GM21717 (cell line): ENCODE data around the gene ADAT2.
"Not testable (repeated sequence)": the region's sequence is repeated elsewhere in the genome, so short reads cannot be mapped to it uniquely, and the experiment has no call there.

ENCODE experiments used
- ATAC-seq: cut with Tn5 transposase; IDR thresholded peaks from one replicate; pipeline ENCODE4 v1.9.1; 2021; ENCODE audit warnings: mild to moderate bottlenecking, moderate library complexity; ENCODE audit not compliant: unreplicated experiment

The ADAT2 gene

GRCh38 chr6:143450453-143451371, at the start of gene ADAT2, which contains the start of gene PEX3:
Gene ADAT2 (minus strand): TSS chr6:143450695. CDS start chr6:143450658, 37 bp downstream.
Gene PEX3 (plus strand): TSS chr6:143450805. CDS start chr6:143451043, 238 bp downstream.
- peak; percentile 98 for ATAC-seq

GRCh38 chr6:143498428-143498827, 47.9 kb upstream of the ADAT2 start:
- ATAC-seq, result no peak

GRCh38 chr6:143496974-143497373, 46.5 kb upstream of the ADAT2 start:
- no peak for ATAC-seq

- no peak for ATAC-seq
These were observed 40.3 kb upstream of the ADAT2 start for GRCh38 chr6:143490775-143491174.

GRCh38 chr6:143490244-143490643, 39.7 kb upstream of the ADAT2 start:
- no peak for ATAC-seq

GRCh38 chr6:143486752-143487151, 36.3 kb upstream of the ADAT2 start:
- ATAC-seq, result no peak

DNA sequence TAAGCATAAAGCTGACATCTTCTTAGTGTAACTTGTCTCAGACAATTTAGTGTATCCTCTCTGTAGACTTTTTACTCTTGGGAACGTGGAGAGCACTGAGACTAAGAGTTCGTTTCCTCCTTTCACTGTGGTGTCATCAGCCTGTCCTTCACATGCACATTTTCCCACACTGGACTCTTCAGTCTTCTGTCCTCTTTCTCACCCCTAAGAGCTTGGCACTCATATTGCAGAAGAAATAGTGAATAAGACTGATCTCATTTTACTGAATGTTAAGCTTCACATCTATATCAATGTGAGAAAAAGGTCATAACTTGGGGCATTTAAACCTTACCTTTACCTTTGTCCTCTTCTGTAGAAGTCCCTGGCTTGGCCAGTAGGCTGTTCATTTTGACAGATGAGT, 35.5 kb upstream of the ADAT2 start:
- ATAC-seq, result no peak

DNA sequence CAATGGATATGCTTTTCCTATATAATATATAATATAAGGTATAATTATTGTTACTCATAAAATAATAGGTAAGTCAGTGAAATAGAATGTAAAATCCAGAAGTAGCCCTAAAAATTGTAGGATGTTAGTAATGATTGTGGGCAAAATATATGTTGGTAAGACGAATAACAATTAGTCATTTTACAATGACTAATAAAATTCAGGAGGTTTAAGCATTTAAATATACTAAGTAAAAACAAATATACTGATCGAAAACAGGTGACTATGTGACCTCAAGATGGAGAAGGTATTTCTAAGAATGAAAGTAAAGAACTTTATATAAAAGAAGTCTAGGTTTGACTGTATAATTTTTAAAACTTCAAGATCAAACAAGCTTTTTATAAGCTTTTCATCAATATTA, 32.1 kb upstream of the ADAT2 start:
- ATAC-seq, result no peak

DNA sequence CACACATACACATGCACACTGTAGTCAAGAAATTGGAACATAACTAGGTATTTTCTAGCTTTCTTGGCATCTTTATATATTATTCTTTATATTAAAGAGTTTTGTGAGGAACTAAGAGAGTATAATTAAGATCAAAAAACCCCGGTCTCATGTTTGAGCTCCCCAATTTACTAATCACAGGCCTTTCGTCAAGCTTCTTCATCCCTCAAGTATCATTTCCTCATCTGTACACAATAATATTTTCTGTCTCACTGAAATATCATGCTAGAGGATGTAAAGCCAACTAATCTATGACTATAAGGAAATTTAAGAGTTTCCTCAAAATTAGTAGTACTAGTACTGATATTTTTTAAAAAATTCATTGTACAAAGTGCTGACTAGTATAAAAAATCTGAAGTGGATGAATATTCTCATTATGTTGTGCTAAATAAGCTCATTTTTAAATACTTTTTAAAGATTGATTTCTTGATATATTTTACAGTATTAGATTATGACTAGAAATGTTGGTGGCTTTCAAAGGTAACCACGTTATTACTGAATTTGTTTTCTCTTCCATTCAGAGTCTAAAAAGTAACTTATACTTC, 28.1 kb upstream of the ADAT2 start:
- ATAC-seq, result peak; percentile 64

DNA sequence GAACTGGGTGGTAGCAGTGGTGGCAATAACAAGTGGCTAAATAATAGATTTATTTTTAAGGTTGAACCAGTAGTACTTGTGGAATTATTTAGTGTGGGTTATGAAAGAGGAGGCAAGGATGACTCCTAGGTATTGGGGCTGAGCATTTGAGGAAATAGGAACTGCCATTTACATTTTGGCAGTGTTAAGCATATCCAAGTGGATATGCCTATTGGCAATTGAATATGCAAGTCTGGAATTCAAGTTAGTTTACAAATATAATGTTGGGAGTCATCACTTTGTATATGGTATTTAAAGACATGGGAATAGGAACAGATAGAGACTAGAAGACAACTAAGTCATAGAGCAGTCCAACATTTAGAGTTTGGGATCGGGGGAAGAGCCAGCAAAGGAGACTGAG, 26.1 kb upstream of the ADAT2 start:
- ATAC-seq, result no peak

DNA sequence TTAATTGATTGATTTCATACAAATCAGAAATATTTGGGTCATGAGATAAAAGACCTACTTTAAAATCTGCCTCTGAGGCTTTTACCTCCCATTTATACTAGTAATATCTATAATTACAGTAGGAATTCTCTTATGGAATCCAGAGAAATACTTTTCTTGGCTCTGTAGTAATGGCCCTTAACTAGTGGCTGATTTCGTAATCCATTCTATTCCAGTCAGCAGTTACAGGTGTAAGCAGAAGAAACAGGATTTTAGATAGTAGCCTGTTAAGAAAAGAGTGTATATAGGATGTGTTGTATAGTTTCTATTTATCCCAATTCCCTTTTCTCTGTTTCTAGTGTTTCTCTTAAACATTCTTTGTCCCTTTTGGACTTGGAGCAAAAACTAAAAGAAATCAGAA, 21.3 kb upstream of the ADAT2 start:
- no peak for ATAC-seq

DNA sequence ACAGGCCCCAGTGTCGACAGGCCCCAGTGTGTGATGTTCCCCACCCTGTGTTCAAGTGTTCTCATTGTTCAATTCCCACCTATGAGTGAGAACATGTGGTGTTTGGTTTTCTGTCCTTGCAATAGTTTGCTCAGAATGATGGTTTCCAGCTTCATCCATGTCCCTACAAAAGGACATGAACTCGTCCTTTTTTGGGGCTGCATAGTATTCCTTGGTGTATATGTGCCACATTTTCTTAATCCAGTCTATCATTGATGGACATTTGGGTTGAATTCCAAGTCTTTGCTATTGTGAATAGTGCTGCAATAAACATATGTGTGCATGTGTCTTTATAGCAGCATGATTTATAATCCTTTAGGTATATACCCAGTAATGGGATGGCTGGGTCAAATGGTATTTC, 18.3 kb upstream of the ADAT2 start:
- ATAC-seq, result not testable (repeated sequence)

DNA sequence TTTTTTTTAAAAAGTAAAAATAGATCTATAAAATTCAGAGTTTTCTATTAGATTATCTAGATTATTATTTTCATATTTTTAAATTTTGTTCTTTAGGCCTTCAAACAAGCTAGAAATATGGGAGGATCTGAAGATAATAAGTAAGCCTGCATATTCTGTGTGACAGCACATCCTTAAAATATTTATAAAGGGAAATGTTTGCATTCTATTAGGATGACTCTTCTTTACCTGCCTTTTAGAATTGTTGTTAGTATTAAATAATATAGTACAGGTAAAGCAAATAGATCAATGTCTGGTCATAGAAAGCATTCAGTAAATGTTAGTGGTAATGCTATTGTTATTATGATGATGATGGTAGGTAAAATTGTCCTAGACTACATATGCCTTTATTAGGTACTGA, 17.5 kb upstream of the ADAT2 start:
- no peak for ATAC-seq

DNA sequence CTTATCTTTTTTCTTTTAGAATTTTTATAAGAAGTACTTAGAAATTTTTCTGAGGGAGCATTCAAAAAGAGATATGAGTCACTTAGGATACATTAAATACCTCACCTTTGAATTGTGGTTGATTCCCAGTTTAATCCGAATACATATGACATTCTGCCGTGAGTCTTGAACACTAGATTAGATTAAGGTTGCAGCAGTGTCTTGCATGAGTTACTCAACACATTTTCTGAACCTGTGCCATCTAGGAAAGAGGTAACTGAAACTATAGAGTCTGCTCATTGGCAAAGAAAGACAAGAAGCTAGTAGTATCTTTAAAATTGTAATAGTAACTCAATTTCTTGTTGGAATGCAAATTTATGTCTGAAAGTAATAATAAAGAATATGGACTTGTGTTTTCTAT, 15.1 kb upstream of the ADAT2 start:
- ATAC-seq, result no peak

DNA sequence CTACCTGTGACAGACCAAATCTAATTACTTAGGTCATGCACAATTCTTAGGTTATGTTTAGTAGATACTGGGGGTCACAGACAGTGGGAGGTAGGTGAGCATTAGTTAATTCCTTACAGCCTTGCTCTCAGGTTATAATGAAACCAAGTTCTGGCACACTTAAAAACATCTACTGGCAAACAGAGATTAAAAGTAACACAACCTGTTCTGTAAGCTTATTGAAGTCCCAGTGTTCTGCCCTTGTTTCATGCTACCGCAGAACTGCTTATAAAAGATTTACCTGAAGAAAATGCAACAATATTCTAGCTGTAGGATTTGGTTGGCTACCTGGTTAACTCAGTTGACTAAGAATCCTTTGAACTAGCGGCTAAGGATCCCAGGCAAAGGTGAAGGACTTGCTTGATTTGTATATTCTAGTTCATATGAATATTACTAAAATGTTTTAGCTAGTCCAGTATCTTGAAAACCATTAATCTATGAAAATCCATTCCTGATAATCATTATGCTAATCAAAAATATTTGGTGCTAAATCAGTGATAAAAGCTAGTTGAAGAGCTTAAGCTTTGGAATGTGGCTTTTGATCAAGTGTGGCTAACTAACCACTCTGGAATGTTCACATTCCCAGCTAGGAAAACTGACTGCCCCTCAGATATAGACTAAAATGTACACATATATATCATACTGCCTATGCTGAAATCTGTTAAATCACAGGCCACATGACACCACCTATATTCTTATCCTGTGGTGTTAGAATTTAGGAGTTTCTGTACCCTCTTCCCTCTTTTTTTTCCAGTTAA, 7.3 kb upstream of the ADAT2 start:
- ATAC-seq, result no peak

DNA sequence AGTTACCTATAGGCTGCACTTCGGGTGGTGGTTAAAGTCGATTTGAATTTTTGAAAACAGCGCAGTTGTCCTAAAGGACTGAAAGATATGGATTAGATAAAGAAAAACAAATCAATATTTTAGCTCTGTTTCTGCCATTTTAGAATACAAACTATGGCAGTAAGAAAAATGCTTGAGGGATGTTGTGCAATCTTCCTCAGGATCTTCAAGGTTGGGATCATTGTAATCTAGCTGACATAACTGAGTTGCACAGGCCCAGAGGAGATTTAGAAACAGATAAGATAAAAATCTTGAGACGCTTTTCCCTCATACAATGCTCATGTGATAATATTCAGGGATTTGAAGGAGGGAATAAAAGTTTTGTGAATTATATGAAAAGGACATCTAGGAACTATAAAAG, 1.0 kb upstream of the ADAT2 start:
- no peak for ATAC-seq

GRCh38 chr6:143449714-143450452, 612 bp downstream of the ADAT2 start:
- ATAC-seq, result peak; percentile 14

GRCh38 chr6:143449082-143449713, 1.3 kb downstream of the ADAT2 start:
- ATAC-seq, result no peak

DNA sequence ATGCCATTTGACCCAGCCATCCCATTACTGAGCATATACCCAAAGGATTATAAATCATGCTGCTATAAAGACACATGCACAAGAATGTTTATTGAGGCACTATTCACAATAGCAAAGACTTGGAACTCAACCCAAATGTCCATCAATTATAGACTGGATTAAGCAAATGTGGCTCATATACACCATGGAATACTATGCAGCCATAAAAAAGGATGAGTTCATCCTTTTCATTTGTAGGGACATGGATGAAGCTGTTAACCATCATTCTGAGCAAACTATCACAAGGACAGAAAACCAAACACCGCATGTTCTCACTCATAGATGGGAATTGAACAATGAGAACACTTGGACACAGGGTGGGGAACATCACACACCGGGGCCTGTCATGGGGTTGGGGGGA, 2.6 kb downstream of the ADAT2 start:
- not testable (repeated sequence) for ATAC-seq

GRCh38 chr6:143443096-143443495, 7.4 kb downstream of the ADAT2 start:
- no peak for ATAC-seq
